HUDEP-2 (cell line): Measurements from ENCODE around the gene LTBR.

Experiments
- DNase-seq, 76 experiments: peaks; one replicate each; lab custom pipeline; 2025; ENCODE audit not compliant: unreplicated experiment in 76 of 76; lab: John Stamatoyannopoulos, UW

LTBR gene

DNA sequence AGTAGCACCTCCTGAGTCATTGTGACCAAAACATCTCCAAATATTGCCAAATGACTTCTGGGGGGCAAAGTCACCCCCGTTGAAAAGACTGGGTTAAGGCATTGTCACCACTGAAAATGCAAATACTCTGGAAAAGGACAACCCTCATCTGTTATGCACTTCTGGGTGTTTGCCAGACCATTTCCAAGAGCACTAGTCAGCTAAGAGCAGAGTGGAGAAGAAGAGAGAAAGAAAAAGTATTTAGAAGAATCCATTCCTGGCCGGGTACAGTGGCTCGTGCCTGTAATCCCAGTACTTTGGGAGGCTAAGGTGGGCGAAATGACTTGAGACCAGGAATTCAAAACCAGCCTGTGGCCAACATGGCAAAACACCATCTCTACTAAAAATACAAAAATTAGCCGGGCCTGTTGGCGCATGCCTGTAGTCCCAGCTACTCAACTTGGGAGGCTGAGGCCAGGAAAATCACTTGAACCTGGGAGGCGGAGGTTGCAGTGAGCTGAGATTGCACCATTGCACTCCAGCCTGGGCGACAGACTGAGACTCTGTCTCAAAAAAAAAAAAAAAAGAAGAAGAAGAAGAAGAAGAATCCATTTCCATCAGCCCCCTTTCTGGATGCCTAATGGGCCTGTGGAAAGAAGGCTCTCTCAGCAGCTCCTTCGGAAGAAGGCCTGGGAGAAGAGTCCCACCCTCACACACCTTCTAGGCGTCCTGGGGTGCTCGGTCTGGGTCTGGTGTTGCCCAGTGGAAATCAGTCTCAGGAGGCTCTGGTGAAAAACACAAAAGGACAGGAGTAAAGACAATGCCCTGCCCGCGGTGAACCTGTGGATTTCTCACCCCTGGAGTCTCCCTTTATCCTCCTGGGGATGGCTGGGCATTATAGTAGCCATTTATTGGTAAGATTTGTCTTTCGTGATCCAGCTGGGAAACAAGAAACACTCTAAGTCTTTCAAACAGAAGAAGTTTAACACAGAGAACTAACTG, 3.5 kb upstream of the LTBR start:
- DNase-seq: no peak

DNA sequence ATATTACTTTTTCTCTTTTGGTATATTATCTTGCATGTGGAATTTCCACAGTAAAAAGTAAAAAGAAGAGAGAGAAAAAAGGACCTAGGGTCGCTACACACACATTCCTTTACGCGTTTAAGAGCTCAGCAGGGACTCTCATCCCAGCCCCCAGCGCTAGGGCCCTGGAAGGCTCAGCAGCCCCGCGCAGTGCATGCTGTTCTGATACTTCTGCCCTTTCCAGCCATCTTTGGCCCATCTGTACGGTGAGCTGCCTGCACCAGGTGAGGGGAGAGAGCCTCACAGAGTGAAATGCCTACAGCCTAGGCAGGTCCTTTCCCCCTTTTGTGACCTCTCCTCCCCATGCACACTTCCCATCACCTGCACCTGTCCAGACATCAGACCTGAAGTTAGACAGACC, 1.6 kb upstream of the LTBR start:
- DNase-seq: no peak

DNA sequence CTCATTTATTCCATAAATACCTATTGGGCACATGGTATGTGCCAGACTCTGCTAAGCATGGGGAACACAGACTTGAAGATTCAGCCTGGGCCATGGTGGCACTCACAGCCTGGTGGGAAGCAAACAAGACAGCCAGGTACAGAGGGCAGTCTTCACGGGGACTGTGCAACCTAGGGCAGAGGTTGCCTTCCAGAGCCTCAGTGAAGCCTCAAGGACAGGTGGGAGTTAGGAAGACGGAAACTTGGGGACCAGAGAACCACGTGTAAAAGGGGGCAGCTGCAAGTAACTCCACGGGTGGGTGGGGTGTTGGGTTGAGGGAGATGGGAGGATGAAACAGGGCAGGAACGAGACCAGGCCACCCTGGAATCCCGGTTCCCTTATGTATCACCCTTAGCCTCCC, 980 bp upstream of the LTBR start:
- no peak for DNase-seq

DNA sequence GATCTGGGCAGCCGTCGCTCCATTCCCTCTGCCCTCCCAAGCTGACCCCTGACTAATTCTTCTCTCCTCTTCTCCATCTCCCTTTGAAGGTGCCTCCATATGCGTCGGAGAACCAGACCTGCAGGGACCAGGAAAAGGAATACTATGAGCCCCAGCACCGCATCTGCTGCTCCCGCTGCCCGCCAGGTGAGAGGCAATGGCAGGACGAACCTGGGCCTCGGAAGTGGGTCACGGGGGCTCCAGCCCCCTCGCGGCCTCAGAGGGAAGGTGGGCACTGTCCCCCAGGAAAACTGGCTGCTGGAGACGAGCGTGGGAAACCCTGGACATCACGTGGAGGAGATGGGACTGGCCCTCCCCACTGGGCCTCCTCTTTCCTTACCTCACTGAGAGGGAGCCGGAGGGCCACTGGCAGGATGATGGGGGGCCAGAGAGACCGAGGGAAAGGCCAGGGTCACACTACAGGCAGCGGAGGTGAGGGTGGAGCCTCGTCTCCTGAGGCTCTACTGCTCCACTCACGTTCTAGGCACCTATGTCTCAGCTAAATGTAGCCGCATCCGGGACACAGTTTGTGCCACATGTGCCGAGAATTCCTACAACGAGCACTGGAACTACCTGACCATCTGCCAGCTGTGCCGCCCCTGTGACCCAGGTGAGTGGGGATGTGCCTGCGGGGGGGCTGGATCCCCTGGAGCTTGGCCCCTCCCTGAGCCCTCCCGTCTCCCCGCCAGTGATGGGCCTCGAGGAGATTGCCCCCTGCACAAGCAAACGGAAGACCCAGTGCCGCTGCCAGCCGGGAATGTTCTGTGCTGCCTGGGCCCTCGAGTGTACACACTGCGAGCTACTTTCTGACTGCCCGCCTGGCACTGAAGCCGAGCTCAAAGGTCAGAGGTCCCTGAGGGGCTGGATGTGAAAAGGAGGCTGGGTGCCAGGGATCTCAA, 806 bp downstream of the LTBR start:
- no peak for DNase-seq

DNA sequence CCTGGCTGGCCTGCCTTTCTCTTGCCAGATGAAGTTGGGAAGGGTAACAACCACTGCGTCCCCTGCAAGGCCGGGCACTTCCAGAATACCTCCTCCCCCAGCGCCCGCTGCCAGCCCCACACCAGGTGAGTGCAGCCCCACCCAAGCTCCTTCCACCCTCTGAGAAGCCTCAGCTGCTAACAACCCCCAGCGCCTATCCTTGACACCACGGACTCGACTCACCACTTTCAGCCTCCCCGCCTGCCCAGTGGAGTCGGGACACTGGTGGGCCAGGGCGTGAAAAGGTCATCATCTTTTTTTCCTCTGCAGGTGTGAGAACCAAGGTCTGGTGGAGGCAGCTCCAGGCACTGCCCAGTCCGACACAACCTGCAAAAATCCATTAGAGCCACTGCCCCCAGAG, 2.1 kb downstream of the LTBR start:
- DNase-seq: no peak

DNA sequence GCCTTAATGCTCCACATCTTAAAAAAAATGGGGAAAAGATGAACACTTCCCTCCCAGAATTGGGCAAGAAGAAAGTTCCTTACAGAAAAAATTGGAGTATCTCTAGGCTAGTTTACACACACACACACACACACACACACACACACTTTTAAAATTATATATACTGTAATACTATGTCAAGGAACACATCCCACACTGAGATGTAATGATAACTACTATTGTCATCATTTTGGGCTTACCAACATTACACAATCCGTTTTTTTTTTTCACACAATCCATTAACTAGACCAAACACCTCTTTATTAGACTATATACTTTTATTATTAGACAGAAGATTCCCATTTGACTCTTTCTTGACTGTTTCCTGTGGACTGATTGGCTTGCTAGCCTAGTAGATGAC, 2.5 kb downstream of the LTBR start:
- DNase-seq: no peak

DNA sequence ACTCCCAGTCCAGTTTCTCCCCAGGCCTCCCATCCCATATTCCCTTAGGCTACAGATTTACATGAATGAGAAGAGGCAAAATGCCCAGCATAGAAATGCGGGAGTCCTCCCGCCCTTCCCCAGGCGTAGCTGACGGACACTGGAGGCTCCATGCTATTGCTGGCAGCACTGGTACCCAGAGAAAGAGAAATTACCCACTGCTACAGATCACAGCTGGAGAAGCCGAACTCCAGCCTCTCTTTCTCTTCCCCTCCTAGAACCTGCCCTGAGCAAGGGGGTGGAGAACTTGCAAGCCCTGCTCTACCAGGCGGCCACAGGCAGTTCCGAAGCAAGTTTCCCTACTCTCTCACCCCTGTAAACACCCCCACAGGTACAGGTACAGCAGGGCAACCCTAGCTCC, 3.6 kb downstream of the LTBR start:
- no peak for DNase-seq

DNA sequence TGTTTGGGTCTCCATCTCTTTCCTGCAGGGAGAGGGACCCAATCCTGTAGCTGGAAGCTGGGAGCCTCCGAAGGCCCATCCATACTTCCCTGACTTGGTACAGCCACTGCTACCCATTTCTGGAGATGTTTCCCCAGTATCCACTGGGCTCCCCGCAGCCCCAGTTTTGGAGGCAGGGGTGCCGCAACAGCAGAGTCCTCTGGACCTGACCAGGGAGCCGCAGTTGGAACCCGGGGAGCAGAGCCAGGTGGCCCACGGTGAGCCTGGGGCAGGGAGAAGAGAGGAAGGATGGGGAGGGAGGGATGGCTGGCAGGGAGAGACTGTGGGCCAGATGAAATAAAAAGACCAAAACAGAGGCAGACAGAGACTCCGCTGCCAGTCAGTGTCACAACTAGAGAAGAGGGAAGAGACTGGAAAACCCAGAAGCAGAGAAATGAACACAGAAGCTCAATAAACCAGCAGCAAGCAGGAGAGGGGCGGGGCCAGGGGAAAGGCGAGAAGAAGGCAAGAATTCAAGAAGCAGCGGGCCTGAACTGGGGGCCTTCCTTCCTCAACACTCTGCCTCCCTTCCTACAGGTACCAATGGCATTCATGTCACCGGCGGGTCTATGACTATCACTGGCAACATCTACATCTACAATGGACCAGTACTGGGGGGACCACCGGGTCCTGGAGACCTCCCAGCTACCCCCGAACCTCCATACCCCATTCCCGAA, 6.3 kb downstream of the LTBR start:
- DNase-seq: no peak

DNA sequence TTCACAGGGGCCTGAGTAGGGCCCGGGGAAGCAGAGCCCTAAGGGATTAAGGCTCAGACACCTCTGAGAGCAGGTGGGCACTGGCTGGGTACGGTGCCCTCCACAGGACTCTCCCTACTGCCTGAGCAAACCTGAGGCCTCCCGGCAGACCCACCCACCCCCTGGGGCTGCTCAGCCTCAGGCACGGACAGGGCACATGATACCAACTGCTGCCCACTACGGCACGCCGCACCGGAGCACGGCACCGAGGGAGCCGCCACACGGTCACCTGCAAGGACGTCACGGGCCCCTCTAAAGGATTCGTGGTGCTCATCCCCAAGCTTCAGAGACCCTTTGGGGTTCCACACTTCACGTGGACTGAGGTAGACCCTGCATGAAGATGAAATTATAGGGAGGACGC, 7.1 kb downstream of the LTBR start:
- DNase-seq: no peak

DNA sequence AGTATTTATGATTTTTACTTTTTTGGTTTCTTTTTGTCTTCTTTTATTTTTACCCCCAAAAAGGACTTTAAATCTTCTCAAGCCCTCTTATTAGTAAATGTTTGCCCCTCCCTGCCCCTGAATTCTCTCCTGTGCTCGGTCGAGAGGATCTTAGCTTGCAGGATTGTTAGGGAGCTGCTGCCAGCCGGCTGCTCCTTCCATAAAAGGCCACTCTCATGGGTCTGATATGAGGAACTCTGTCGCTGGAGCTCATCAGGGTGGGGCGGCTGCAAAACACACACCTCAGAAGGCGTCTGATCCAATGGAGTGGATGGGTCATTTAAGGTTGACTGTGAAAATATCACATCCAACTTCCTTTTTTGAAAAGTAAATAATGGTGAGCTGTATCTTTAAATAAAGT, 8.5 kb downstream of the LTBR start:
- DNase-seq: no peak

DNA sequence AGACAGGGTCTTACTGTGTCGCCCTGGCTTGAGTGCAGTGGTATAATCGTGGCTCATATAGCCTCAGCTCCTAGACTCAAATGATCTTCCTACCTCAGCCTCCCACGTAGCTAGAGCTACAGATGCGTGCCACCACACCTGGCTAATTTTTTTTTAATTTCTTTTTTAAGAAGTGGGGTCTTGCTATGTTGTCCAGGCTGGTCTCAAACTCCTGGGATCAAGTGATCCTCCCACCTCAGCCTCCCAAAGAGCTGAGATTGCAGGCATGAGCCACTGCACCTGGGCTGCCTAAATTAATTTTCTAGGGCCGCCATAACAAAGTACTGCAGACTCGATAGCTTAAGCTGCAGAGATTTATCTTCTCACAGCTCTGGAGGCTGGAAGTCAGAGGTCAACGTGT, 9.1 kb downstream of the LTBR start:
- no peak for DNase-seq

DNA sequence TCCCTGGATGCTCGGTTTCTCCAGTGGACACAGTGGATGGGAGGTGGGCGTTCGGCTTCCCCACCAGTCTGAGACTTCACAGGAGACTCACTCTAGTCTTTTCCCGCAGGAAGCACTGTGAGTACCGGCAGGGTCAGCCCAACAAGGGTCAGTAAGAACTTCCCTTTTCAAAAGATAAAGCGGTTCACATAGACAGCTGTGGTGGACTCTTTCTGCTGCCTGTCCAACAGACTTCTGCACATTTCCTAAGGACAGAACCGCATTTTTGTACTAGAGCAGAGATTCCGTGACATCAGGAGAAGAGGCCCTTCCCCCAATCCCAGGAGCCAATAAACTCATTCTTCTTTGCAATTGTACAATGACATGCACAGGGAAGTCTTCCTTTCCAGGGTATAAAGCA, 10.4 kb downstream of the LTBR start:
- DNase-seq: peak in 1 of 76 experiments; percentile 2

DNA sequence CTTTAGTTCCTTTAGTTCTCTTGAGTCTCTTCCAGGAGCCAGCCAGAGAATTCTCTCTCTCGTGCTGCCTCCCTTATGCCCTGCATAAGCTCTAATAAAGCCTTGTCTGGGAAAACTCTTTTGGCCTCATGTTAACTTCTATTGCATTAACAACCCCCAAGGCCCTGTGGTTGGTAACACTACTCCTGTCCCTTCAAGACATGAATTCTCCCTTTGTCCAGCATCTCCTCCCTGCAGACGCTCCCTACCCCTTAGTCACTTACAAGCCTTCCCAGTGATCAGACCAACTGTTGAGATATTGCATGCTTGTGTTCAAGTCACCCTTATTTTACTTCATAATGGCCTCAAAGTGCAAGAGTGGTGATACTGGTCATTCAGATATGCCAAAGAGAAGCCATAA, 12.1 kb downstream of the LTBR start:
- no peak for DNase-seq

DNA sequence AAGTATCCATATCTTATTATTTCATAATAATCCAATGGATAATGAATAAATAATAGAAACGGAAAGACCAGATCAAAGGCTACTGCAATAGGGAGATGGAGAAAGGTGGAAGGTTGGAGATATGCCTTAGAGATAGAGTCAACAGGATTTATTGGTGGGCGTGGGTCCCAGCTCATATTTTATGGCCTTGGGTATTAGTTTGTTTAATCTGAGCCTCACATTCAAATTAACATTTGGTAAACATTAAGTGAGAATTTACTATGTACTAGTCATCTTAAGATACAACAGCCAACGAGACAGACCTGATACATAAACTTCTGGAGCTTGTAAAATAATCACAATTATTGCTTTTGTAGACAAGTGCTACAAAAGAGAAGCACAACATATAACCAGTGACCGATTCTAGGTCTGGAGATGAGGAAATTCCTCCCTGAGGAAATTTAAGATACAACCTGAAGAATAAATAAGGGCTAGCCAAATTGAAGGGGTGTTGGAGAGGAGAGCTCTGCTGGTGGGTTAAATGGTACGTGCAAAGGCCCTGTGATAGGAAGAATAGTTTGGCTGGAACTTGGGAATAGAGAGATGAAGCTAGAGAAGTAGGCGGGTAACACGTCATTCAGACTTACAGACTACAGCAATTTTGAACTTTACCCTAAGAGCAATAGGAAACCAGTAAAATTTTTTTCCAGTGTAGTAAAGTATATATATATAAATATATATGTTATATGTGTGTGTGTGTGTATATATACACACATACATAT, 16.1 kb downstream of the LTBR start:
- no peak for DNase-seq

DNA sequence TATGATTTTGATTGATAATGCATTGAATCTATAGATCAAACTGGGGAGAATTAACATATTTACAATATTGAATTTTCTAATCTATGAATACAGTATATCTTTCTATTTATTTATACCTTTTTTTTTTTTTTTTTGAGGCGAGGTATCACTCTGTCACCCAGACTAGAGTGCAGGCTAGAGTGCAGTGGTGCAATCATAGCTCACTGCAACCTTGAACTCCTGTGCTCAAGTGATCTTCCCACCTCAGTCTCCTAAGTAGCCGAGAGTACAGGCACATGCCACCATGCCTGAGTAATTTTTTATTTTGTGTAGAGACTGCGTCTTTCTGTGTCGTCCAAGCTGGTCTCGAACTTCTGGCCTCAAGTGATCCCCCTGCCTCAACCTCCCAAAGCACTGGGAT, 20.4 kb downstream of the LTBR start:
- no peak for DNase-seq

DNA sequence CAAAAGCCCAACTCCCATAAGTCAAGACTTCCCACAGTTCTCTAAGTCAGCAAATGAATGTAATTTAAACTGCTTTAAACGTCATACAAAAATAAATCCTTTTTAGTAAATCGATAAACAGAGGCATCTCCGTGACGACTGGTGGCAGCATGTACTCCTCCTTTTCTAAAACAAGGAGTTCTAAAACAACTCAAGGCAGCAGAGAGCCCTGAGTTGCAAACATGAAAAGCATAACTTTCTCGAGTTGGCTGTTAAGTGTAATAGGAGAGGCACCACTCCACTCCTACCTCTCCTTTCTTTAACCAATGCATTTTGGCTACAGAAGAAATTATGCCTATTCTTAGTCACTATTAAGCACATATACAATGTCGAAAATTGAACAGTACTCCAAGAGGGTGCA, 22.0 kb downstream of the LTBR start:
- no peak for DNase-seq

DNA sequence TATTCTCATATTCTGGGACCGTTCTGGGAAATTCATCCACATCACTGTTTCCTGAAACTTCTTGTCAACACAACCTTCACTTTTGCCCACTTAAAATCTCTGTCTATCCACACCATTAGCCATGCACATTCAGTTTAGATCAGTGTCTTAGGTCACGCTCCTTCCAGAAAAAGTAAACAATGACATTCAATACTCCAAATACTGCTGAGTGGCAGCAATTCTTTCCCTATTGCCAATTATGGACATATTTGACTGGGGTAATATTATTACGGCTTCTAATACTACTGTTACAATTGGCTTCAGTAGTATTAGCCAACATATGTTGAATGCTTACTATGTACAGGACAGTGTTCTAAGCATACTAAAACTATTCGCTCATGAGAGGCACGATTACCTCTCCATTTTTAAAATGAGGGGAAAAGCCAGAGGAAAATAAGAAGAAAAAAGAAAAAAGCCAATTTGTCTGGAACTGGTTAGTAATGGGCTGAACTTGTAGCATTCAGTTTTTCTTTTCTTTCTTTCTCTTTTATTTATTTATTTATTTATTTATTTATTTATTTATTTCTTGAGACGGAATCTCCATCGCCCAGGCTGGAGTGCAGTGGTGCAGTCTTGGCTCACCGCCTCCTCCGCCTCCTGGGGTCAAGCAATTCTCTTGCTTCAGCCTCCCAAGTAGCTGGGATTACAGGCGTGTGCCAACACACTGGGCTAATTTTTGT, 23.4 kb downstream of the LTBR start:
- no peak for DNase-seq

DNA sequence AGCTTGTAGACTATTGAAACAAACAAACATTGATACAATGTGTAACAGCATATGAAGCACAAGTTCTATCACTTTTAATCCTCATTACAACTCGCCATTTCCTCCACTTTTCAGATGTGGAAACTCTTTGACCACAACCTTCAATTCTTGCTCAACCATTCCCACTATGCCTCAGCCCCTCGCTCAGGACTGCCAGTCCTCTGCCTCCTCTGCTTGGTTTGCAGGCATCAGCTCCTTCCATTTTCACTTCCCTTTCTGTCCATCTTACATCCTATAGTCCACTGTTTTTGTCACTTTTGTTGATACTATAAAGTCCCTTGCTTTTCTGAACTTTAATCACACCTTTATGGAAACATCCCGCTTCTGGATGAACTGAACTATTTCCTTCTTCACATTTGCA, 32.6 kb downstream of the LTBR start:
- no peak for DNase-seq

DNA sequence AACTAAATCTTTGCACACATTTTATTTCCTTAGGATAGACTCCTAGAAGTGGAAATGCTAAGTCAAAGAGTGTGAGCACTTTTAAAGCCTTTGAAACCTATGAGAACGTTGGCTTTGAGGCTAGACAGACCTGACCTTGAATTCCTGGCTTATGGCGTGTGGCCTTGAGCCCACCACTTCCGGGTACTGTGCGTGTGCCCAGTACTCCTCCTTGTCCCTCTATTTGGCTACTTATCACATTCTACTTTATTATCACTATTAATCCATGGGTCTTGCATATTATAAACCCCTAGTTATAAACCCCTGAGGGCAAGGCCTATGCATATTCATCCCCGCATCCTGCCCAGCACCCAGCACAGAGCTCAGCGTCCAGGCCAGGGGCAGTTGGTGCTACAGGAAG, 34.8 kb downstream of the LTBR start:
- no peak for DNase-seq

DNA sequence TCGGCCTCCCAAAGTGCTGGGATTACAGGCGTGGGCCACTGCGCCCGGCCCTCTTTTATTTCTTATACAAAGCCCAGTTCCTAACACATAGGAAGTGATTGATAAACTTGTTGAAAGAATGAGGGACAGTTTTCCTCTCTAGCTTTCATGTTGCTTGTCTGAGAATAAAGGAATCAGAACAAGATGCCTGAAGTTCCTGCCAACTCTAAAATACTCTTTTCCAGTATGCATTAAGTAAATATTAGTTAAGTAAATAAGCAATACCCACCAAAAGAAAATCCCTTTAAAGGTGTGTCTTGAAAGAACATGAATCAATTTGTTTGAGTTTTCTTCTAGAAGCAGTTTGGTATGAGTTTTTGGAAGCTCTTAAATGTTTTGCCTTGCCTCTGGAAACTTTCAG, 36.4 kb downstream of the LTBR start:
- no peak for DNase-seq
